ENCODE data around the gene KCNQ1OT1.

KCNQ1OT1 gene

GRCh38 chr11:2566223-2567025, 133.4 kb downstream of the KCNQ1OT1 start:
- DNase-seq: no peak

- no peak for DNase-seq
These were observed 134.2 kb downstream of the KCNQ1OT1 start for GRCh38 chr11:2565447-2566222.

- no peak for DNase-seq
These were observed 135.0 kb downstream of the KCNQ1OT1 start for GRCh38 chr11:2564588-2565425.

- DNase-seq: no peak
These were observed 135.7 kb downstream of the KCNQ1OT1 start for GRCh38 chr11:2564008-2564530.

GRCh38 chr11:2563213-2564007, 136.4 kb downstream of the KCNQ1OT1 start:
- DNase-seq: no peak

GRCh38 chr11:2562890-2563212, 136.9 kb downstream of the KCNQ1OT1 start:
- no peak for DNase-seq

GRCh38 chr11:2561696-2562581, 137.9 kb downstream of the KCNQ1OT1 start:
- DNase-seq: no peak

GRCh38 chr11:2559527-2560311, 140.1 kb downstream of the KCNQ1OT1 start:
- no peak for DNase-seq

GRCh38 chr11:2558861-2559526, 140.8 kb downstream of the KCNQ1OT1 start:
- DNase-seq: no peak

- no peak for DNase-seq
These were observed 141.4 kb downstream of the KCNQ1OT1 start for GRCh38 chr11:2558397-2558796.
